Measurements from ENCODE around the gene PIPOX. TPM values are rescaled to one million over a fixed set of nuclear protein-coding genes. Genes with fewer than 3 reads are reported as not detected.

Gene PIPOX
- total and polyA plus RNA-seq, 8 donors, result 0.55 to 2.9 (median 0.88) TPM

GRCh38 chr17:29073520-29073919, 30.6 kb downstream of the PIPOX start:
- no peak for TF ChIP-seq CTCF (IDR thresholded peaks at IDR 0.05)
- no peak for FAIRE-seq
- DNase-seq, result no peak
- no peaks in the 10 kb centered on the region for H3K27me3 ChIP-seq
- intact Hi-C loops (cut with DNase I), result no loop called here
- no peak overlapping the region for H3K27ac ChIP-seq
- H3K9me3 ChIP-seq, result no peaks in the 10 kb centered on the region
- no peaks in the 10 kb centered on the region for H3K36me3 ChIP-seq
- no peak overlapping the region for H3K4me3 ChIP-seq
- no peak for ATAC-seq
- WGBS, 2 donors, result 82 to 84% methylated on average over 4 of the region's 4 CpGs
- H3K4me1 ChIP-seq, result no peaks in the 10 kb centered on the region

- DNase-seq (no peak), FAIRE-seq (no peak)
Measured at GRCh38 chr17:29074488-29074887, 31.5 kb downstream of the PIPOX start.

GRCh38 chr17:29076087-29076486, 33.1 kb downstream of the PIPOX start:
- intact Hi-C loops (cut with DNase I), result no loop called here
- no peaks in the 10 kb centered on the region for H3K9me3 ChIP-seq
- H3K4me1 ChIP-seq, result no peaks in the 10 kb centered on the region
- DNase-seq (no peak), ATAC-seq (no peak), FAIRE-seq (no peak)
- no peak overlapping the region for H3K27ac ChIP-seq
- peaks cover 0 to 3% (median 0%) of the 10 kb centered on the region in 3 donors for H3K36me3 ChIP-seq
- no peaks in the 10 kb centered on the region for H3K27me3 ChIP-seq
- H3K4me3 ChIP-seq, result no peak overlapping the region
- WGBS, 2 donors, result 66 to 73% methylated on average over 6 of the region's 6 CpGs
- TF ChIP-seq CTCF (IDR thresholded peaks at IDR 0.05), result no peak

More at GRCh38 chr17:29074488-29074887, 31.5 kb downstream of the PIPOX start:
- intact Hi-C loops (cut with DNase I), result no loop called here
- H3K27ac ChIP-seq, result no peak overlapping the region
- H3K4me1 ChIP-seq, result no peaks in the 10 kb centered on the region
- no peaks in the 10 kb centered on the region for H3K36me3 ChIP-seq
- no peak for TF ChIP-seq CTCF (IDR thresholded peaks at IDR 0.05)
- whole genome bisulfite sequencing, 2 donors, result 82 to 88% methylated on average over 12 of the region's 12 CpGs
- no peaks in the 10 kb centered on the region for H3K9me3 ChIP-seq
- H3K27me3 ChIP-seq, result no peaks in the 10 kb centered on the region
- ATAC-seq, result no peak
- H3K4me3 ChIP-seq, result no peak overlapping the region

- ATAC-seq, result no peak
- 88 to 90% methylated on average over 7 of the region's 7 CpGs for WGBS, 2 donors
- Histone ChIP-seq H3K4me3 (no peak overlapping the region), H3K27me3 (no peaks in the 10 kb centered on the region), H3K4me1 (no peaks in the 10 kb centered on the region), H3K36me3 (peaks cover 0 to 3% (median 0%) of the 10 kb centered on the region in 3 donors), H3K27ac (no peak overlapping the region), H3K9me3 (no peaks in the 10 kb centered on the region)
- no peak for DNase-seq
- FAIRE-seq, result no peak
- intact Hi-C loops (cut with DNase I), result no loop called here
- TF ChIP-seq CTCF (IDR thresholded peaks at IDR 0.05), result no peak
Measured at GRCh38 chr17:29076722-29077121, 33.8 kb downstream of the PIPOX start.

GRCh38 chr17:29077320-29077719, 34.4 kb downstream of the PIPOX start:
- no peak for TF ChIP-seq CTCF (IDR thresholded peaks at IDR 0.05)
- Histone ChIP-seq H3K9me3 (no peaks in the 10 kb centered on the region), H3K27me3 (no peaks in the 10 kb centered on the region), H3K36me3 (peaks cover 0 to 6% (median 0%) of the 10 kb centered on the region in 3 donors), H3K4me3 (no peak overlapping the region), H3K27ac (no peak overlapping the region), H3K4me1 (no peaks in the 10 kb centered on the region)
- intact Hi-C loops (cut with DNase I), result no loop called here
- DNase-seq, result no peak
- WGBS, 2 donors, result 90 to 92% methylated on average over 7 of the region's 7 CpGs
- no peak for ATAC-seq
- no peak for FAIRE-seq
